ENCODE measurements around the gene MTHFS.
"Not testable (repeated sequence)": the region's sequence is repeated elsewhere in the genome, so short reads cannot be mapped to it uniquely, and the experiment has no call there.

The MTHFS gene

DNA sequence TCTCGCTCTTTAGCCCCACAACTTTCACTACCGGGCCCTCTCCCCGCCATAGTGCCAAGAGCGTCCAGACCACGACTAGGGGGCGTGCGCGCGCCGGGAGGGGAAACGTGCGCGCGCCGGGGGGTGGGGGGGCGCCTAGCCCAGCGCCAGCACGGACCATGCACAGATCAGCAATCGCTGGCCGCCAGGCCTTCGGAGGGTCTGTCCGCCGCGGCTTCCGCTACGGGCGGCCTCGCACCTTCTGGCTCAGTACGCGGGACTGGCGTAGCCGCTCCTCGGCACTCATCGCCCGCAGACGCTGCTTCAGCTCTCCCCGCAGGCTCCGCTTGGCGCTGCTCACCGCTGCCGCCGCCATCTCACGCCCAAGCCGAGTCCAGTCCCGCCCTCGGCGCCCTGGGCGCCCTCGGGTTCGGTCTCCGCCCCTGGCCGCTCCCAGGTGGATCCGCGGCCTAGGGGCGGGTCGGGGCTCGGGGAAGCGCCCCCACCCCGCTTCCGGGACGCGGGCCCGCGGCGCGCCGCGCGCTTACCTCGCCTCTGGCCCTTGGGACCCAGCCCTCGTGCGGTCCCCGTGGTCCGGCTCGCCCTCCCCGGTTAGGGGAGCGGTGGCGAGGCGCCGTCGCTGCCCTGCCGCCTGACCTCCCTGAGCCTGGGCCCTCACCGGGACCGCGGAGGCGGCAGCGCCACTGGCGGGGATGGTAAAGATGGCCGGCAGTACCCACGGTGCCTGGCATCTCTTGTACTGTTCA is at the start of gene MTHFS:
TSS of gene MTHFS (minus strand) at position 381 of the 746 bp plus-strand sequence. CDS start at position 355, 26 bp downstream.
- peak; percentile 74 for DNase-seq

DNA sequence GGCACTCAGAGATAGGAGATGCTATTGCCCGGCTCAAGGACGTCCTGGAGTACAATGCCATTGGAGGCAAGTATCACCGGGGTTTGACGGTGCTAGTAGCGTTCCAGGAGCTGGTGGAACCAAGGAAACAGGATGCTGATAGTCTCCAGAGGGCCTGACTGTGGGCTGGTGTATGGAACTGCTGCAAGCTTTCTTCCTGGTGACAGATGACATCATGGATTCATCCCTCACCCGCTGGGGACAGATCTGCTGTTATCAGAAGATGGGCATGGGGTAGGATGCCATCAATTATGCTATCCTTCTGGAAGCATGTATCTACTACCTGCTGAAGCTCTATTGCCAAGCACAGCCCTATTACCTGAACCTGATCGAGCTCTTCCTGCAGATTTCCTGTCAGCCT is 47.8 kb upstream of the MTHFS start:
- no peak for DNase-seq

DNA sequence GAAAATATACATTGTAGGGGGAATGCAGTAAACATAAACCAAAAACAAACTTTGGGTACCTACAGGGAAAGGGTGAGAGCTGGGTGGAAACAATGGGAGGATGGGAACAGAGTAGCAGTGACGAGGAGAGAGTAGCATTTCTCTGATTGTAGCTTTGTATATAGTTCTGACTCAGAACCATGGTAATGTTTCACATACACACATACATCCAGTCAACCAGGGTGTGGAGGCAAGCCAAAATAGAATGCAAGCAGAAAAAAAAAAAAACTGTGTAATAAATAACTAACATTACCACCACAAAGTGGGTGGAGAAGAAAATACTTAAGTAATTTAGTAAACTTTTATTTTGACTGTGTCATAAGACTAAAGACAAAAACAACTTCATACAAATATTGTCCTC is 47.0 kb upstream of the MTHFS start:
- DNase-seq: no peak

DNA sequence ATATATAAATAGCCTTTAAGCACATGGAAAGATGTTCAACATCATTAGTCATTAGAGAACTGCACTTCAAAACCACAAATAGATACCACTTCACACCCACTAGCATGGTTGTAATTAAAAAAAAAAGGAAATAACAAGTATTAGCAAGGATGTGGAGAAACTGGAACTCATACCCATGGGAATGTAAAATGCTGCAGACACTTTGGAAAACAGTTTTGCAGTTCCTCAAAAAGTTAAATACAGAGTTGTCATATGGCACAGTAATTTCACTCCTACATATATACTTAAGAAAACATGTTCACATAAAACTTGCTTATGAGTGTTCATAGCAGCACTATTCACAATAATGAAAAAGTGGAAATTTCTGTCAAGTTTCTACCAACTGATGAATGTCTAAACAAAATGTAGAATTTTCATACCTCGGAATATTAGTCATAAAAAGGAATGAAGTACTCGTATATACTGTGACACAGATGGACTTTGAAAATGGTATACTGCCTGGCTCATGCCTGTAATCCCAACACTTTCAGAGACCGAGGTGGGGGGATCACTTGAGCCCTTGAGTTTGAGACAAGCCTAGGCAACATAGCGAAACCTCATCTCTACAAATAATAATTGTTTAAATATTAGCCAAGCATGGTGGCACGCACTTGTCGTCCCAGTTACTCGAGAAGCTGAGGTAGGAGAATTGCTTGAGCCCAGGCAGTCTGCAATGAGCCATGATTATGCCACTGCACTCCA is 46.1 kb upstream of the MTHFS start:
- DNase-seq: no peak

DNA sequence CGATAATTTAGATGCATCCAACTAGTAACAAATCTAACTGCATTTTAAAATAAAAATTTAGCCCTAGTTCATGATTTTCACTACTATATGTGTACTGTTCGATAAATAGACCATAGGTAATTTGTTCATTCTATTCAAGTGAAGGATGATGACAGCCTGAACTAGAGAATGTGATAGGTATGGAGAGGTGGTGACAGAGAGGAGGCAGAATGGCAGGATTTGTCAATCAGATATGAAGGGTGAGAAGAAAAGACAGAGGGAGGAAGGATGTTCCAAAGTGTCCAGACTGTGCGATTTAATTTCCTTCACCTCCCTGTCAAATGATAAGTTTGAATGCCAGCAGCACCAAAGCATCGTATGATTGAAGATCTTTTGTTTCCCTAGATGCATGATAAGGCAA is 42.6 kb upstream of the MTHFS start:
- no peak for DNase-seq

DNA sequence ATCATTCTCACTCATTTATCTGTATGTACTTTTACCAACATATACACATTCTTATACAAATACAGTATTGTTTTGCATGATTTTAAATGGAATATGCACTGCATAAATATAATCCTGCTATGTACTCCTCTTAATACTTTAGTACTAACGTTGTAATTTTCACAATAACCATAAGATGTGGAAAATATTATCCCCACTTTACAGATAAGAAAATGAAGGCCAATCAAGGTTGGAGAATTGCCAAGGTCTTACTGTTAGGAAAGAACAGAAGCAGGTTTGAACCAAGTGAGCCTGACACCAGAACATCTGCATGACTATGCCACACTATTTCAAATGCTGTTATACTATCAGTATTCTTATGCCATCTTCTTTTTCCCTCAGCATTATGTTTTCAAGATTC is 41.3 kb upstream of the MTHFS start:
- no peak for DNase-seq

DNA sequence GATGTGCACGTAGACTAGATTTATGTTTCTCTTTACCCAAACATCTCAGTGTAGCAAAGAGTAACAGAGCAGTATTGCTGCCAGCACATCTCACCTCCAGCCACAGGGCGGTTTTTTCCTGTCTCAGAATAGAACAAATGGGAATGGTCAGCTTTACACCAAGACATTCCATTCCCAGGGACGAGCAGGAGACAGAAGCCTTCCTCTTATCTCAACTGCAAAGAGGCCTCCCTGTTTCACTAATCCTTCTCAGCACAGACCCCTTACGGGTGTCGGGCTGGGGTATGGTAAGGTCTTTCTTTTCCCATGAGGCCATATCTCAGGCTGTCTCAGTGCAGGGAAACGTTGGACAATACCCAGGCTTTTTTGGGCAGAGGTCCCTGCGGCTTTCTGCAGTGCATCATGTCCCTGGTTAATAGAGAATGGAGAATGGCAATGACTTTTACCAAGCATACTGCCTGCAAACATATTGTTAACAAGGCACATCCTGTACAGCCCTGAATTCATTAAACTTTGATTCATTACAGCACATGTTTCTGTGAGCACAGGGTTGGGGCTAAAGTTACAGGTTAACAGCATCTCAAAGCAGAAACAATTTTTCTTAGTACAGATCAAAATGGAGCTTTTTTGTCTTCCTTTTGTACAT is 38.9 kb upstream of the MTHFS start:
- DNase-seq: not testable (repeated sequence)

DNA sequence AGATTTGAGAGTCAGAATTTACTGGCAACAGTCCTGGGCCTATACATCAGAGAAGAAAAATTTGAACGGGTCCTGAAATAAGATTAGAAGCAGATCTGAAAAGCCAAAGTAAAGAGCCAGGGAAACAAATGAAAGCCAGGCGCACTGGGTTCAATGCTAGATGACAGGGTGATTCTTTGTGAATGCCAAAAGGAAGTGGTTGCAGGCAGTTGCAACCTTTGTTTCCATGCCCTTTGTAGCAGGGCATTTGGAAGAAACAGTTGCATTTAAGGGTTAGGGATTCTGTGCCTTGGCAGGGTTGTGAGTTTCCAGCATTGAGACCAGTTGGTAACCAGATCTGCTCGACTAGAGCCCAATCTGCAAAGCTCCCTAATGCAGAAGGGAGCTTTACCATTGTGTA is 36.4 kb upstream of the MTHFS start:
- no peak for DNase-seq

DNA sequence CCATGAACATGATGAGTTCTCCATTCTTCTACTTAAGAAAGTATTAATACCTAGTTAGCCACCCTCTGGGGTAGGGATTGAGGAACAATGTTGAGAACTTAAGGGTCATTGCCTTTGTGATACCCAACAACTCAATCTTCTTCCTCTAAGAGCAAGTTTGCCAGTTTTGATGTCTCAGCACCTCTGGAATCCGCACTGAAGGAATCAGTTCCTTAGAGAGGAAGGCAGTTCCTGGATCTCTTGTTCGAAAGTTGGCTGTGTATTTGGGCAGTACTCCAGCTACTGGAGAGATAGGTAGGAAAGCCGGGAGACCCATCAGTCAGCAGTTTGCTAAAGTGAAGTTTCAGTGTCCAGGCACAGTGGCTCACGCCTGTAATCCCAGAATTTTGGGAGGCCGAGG is 35.6 kb upstream of the MTHFS start:
- no peak for DNase-seq

DNA sequence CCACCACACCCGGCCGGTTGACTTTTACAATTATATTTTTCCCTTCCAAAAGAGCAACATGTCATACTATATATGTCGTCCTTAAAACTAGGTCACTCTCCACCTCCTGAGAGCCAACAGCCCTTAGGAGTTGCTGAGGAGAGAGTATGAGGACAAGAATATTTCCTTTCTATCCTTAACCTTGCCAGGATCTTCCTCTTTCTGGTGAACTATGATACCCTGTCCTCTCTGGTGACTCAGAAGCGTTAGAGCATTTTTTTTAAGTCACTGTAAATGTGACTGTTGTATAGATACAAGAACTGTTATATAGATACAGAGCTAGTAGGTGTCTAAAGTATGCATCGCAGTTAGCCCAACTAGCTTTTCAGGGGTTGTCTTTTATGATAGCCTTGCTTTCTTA is 33.7 kb upstream of the MTHFS start:
- no peak for DNase-seq

DNA sequence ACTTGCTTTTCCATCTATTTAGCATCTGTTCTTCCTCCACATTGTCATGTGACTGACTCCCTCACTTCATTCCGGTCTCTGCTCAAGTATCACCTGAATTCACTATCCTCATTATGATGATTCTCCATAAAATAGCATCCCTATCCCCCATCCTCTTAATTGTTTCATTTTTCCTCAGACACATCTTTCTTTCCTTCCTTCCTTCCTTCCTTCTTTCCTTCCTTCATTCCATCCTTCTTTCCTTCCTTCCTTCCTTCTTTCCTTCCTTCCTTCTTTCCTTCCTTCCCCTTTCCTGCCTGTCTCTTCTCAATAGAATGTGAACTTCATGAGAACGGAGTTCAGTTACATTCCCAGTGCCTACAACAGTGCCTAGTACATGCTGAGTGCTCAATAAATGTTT is 32.6 kb upstream of the MTHFS start:
- DNase-seq: no peak

DNA sequence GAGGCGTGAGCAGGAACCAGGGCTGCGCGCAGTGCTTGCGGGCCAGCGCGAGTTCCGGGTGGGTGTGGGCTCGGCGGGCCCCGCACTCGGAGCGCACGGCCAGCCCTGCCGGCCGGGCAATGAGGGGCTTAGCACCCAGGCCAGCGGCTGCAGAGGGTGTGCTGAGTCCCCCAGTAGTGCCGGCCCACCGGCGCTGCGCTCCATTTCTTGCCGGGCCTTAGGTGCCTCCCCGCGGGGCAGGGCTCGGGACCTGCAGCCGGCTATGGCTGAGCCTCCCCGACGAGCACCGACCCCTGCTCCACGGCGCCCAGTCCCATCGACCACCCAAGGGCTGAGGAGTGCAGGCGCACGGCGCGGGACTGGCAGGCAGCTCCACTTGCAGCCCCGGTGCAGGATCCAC is 29.3 kb upstream of the MTHFS start:
- not testable (repeated sequence) for DNase-seq

DNA sequence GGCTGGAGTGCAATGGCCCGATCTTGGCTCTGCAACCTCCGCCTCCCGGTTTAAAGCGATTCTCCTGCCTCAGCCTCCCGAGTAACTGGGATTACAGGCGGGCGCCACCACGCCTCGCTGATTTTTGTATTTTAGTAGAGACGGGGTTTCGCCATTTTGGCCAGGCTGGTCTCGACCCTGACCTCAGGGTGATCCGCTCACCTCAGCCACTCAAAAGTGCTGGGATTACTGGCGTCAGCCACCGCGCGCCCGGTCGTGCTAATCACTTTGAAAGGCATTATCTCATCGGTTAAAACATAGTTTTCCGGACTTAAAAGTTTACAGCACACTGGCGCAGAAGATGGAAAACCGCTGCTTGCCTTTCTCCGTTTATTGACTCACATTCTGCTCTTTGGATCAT is 27.6 kb upstream of the MTHFS start:
- DNase-seq: no peak

DNA sequence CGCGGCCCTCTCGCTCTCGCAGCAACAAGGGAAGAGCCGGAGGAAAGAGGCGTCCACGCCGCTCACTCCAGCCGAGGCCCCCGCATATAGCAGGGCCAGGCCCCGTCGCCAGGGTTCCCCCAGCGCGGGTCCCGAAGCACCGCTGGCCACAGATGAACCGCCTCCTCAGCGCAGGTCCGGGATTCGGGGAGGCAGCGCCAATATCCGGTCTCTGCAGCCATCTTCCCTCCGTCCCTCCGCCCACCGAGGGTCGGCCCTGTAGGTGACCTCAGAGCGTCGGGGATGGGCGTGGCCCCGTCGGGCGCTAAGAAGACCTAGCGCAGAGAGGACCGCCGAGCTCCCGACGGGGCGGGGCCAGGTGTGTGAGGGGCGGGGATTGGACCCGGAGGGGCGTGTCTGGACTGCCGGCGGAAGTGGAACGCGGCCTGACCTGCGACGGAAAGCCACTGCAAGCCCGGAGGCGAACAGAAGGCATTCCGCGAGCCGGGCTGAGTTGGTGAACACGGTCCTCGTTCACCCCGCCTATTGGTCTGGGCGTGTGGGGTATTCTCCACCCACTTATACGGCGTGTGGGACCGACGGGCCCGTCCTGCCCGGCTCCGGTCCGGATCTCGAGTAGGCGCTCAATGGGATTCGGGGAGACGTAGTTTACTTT is 26.8 kb upstream of the MTHFS start:
- DNase-seq: peak; percentile 96

DNA sequence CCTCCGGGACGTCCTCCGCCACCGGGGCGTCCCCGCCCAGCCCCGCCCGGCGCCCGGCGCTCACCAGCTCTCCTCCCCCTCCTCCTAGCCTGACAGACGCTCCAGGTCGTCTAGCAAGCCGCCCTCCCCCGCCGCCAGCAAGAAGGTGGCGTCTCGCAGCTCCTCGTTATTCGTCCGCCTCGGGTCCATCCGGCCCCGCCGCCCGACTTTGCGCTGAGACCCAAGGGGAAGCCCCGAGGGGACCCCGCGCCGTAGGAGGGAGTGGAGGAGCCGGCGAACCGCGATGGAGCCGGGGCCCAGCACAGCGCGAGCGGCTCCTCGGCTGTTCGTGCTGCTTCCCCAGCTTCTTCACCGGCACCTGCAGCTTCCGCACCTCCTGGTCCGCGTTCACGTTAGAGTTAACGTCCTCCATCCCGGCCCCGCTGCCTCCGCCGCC is 26.3 kb upstream of the MTHFS start:
- DNase-seq: peak; percentile 54

DNA sequence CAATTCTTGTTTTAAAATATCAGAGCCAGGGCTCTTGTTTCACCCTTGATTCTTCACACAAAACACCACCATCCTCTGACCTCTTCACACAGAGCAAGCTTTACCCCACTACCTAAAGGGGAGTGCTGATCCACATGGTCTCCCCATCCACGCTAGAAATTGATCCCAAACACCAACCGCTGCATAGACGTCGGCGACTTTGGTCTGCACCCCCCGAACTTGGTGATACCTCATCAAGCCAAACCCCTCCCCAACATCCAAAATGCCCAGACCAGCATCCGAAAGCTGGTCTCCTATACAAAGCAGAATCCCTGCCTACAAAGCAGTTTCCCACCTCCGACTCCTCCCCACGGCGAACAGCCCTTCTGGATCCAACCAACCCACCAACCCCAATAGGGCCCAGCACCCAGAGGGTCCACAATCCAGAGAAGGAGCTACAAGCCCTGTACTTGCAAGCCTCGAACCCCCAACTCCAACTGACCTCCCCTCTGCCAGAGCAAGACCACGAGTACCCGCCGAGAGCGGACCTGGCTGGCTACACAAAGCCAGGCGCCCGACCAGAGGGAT is 25.8 kb upstream of the MTHFS start:
- no peak for DNase-seq

DNA sequence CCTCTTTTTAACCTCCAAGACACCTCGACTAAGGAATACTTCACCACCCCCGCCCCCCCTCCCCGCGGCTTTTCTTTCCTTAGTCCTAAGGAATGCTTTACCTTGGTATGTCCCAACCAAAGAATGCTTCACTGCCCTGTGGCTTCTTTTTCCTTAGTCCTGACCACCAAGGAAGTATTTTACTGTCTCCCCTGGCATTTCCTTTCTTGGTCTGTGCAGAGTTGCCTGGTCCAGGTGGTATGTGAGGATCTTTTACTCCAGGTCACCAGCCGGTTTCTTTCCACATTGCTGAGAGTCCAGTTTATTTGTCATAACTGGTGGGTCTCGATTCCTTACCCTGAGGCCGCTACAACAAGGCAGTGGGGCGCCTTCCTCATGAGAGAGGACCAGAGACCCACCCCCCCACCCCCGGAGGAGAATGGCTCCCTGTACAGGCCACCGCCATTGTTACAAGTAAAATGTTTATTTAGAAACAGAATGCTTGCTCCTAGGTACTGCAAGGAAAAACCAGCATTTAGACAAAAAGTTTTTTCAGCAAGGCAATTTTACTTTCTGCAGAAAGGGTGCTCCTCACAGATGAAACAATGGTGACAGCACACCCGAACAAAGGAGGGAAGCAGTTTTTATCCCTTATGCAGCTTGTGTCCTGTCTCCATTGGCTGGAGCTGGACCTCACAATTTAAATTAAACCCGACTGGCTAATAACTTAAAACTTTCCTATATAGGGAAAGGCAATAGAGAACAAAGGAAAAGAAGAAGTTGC is 23.1 kb upstream of the MTHFS start:
- DNase-seq: no peak

DNA sequence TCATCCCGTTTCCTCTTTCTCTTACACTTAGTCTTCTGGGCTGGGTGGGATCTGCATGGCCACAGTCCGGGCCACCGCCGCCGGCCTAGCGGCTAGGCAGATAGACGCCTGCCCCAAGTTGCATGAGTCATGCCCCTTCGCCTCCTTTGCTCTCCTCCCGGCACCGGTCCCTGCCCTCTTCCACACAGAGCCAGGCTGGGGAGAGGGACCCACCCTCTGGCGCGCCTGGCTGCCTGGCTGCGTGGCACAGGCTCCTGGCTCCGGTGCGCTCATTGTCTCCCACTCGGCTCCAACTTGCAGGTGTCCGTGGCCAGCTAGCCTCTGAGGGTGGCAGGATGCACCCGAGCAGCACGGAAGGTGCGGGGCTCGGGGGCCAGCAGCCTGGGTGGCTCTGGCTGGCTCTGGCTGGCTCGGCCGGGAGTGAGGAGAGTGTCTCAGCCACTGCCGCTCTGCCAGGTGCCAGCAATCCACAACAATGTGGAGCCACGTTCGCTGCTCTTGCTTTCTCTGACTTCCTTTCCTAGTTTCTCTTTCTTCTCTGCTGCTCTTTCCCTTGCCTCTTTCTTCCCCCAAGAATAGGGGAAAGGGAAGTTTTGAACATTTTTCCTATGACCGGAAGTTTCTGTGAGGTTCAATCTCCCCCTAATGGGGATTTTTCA is 22.4 kb upstream of the MTHFS start:
- no peak for DNase-seq

DNA sequence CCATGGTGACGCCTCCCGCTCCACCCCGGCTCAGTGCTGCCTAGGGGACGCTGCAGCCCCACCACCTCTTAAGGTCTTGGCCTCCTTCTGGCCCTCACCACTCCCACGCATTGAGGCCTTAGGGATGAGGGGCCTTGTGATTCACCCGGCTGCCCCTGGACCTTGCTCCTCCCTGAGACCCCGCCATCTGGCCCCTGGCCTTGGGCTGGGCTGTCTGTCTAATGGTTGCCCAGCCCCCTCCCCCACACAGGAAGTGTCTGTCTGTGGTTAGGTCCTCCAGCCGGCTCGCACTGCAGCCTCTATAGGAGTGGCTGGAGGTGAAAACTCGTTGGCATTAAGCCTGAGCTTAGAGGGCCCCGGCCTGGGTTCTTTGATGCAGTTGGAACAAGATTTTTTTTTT is 21.5 kb upstream of the MTHFS start:
- DNase-seq: no peak

DNA sequence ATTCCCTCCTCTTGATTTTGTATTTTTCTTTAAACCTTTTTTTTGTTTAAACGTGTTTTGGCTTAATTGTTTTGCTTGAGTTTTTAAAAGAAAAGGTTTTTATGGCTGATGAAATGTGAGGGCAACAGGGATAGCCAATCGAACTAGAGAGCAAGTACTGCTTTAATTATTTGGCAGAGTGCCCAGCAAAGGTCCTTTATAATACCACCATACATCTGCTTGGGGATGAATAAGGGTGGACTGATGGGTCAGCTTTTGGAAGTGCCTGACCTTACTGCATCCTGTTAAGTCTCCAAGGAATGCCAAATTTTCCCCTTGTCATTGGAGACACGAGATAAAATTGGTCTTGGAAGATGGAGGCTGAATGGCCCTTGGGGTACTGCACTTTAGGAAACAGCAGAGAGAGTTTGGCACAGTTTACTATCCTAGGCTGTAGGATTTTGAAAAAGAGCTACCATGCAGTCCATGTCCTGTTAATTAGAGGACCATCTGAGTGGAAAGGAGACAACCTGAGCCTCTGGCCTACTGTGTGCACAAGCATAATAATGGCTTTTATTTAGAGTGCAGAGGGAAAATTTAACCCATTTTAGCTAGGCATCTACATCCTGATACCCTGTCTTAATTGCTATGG is 19.8 kb upstream of the MTHFS start:
- peak; percentile 10 for DNase-seq

DNA sequence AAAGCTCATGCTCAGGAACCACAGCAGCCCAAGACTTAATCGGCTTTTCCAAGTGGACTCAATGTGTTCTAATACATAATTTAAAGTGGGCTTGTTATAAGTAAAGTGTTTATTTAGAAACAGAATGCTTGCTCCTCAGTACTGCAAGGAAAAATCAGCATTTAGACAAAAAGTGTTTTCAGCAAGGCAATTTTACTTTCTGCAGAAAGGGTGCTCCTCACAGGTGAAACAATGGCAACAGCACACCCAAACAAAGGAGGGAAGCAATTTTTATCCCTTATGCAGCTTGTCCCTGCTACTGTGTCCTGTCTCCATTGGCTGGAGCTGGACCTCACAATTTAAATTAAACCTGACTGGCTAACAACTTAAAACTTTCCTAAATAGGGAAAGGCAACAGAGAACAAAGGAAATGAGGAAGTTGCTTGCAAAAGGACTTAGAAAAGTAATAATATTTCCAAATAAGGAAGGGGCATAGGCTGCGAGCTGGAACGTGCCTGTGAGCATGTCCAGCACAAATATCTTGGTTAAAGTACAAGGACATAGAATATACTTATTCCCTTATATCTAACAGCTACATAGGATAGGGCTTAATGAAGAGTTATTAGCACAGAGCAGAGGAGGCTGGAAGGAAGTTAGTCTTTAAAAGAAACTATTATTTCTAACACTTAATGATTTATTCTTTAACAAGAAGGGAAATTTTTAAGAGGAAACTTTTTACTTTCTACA is 19.1 kb upstream of the MTHFS start:
- DNase-seq: not testable (repeated sequence)

Measured in COR-L47 (cell line).